ENCODE data around the gene RPL3.

The RPL3 gene

DNA sequence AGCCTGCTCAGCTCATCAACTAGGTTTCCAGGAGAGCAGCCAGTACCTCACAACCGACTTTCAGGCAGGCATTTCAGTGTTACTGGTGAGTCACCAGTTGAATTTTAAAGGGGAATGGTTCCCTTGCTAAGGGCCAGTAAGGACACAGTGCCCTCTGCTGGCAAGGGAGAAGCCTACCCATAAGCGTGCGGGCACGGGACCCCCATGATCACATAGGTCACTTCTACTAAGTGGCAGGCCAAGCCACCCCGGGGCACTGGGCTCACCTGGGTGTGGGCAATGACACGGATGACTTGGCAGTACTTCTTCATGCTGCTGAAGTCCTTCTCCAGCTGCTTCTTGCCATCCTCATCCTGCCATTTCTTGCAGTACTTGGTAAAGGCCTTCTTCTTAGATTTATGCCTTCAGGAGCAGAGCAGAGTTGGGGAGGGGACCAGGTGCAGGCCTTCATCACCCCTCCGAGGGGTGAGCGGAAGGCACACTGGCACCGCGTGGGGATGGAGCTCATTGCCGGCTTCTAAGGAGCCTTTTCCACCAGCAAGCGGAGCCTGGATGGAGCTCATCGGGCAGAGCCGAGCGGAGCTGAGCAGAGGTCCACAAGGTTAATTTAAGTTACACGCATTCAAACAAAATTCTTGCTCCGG is 2.9 kb downstream of the RPL3 start:
- peak; percentile 77 for DNase-seq

DNA sequence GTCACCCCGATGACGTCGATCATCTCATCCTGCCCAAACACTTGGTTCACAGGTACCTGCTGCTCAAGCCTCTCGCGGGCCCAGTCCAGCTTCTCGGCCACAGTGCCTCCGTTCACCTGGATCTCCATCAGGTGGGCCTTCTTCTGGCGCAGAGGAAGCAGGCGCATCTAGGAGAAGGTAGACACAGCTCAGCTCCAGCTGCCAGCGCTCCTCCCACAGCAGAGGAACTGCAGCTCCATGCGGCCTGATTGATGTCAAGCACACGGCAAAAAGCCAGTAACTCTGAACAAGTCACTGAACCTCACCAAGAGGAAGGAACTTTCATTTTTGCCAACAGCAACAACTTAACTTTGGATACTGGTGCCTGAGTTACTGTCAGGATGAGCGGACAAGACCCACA is 4.0 kb downstream of the RPL3 start:
- no peak for DNase-seq

DNA sequence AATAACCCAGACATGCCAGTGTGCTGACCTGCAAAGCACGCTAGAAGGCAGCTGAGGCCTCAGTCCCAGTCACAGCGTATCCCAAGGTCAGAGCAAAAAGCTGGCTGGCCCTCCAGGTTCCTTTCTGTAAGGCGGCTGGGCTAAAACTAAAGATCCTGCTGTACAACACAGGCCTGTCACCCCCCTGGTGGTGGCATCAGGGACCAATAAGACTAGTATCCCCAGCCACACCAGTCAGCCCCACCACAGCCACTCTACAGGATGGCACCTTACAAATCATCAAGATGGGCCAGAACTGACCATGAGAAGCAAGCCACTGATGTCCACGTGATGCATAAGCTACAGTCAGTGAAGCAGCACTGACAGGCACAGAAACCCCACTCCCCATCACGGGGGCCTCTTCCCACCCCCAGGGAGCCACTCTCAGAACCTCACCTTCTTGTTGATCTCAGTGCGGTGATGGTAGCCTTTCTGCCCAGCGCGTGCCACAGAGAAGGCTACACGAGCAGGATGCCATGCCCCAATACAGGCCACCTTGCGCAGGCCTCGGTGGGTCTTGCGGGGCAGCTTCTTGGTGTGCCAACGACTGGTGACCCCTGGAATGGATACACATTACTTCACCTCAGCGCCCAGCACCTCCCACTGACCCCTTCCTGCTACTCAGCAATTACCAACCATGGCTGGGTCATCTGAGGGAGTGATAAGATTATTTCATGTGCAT is 5.0 kb downstream of the RPL3 start:
- DNase-seq = no peak

DNA sequence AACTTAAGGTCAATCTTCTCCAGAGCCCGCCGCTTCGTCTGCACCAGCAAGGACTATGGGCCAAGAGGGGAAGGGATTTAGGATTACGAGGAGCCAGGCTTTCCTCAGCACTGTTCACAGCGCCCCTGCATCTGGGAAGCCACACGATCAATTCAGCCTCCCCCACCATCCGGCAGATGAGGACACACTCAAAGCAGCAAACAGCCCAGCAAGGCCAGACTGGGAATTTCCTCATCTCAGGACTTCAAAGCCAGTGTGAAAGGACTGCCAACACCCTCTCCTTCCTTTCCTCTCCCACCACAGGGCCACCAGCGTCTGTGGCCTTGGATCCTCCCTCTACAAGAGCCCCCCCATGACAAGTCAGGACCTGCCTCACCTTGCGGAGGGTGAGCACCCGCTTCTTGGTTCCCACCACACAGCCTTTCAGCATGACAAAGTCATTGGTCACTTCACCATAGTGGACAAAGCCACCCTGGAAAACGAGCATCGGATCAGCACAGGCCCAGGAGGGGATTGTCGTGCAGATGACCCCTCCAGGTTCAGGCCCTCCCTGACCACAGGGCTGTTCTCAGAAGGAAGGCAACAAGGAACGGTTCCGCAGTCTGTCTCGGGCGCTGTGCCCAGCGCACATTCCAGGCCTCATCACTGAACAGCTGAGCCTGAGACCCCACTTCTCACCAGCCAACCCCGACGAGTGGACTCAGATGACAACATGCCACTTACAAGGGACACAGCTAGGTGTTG is 6.0 kb downstream of the RPL3 start:
- no peak for DNase-seq

DNA sequence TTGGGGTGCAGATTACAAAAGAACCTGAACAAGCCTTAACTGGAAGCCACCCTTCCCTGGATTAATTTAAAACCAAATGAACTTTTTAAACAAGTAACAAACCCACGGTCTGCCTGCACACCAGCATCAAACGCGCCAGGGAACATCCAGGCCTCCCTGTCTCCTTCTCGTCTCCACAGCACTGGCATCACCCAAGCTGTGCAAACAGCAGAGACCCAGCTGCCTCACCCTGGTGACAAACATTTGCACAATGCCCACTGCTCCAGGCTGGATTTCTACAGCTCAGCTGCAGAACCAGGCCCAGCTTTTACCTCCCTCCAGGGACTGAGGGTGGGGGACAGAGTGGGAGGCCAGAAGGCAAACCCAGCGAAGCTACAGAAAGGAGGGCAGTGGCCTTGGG is 7.0 kb downstream of the RPL3 start:
- no peak for DNase-seq

DNA sequence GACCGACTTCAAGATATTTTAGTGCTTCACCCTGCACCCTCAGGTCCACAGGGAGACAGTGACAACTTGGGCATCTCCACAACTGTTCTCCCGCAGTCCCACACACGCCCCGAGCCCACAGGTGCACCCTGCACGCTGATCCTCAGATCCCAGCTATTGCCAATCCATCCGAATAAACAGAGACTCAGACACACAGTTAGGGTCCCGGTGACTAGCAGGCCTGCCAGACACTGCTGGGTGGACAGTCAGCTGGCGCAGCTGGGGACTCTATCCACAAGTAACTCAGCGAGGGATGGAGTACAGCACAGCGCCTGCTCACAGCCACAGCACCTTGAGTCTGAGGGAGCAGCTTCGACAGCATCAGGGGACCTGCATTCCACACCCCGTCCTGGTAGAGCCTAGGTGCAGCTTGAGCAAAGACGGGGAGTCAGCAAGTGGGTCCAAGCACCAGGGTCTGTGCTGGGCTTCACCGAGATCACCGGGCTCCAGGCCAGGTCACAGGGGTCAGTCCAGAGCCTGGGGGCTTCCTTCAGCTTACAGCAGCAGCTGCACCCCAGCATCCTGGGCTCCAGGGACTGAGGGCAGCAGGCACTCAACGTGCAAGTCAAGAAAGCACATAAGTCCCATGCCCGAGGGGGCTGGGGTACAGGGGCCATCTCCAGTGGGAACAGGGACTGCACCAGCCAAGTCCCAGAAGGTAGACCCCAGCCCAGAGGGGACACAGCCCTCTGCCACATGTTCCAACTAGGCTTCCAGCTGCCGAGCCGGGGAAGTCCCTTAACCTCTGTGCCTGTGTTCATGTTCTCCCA is 7.6 kb downstream of the RPL3 start:
- DNase-seq = no peak

DNA sequence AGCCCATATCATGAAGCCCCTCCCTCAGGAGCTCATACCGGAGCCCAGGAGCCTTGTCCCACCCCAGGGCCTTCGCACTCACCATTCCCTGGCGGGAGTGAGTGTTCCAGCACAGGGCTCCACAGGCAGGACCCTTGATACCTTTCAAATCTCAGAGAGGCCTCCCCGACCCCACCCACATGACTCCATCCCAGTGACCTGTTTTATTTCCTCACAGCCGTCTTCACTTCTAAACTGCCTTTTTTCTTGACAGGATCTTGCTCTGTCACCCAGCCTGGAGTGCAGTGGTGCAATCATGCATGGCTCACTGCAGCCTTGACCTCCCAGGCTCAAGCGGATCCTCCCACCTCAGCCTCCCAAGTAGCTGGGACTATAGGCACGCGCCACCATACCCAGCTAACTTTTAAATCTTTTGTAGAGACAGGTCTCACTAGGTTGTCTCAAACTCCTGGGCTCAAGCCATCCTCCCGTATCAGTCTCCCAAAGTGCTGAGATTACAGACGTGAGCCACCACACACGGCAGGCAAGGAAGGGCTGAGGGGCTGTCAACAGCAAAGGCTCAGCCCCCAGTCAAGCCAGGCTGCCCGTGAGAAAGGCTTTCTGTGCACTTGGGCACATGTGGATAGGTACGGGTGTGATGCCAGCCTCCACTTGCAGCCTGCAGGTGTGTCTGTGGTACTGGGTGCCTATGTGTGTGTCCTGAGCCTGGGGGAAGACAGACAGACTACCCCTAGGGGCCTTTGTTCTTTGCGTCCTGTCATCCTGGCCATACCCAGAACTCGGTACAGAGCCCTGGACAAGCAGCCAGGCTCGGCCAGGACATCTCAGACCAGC is 9.3 kb downstream of the RPL3 start:
- DNase-seq = no peak

DNA sequence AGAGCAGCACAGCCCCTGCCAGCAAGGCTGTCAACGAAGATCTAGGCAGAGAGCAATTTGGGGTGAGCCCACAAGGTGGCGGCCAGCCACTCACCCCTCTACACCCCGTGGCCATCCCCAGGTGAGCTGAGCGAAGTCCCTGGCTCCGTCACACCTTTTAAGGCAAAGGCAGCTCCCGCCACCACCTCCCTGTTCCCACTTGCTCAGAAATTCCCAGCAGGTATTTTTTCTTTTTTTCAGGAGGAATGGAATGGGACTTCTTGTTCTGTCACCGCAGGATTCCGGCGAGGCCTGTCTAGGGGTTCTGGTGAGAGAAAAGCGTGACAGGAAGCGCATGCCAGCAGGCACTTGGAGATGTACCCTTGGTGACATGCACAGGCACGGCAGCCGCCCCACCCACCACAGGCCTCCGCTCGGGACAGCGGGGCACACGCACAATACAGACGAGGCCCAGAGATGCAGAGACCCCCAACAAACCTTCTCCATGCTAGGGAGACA is 10.0 kb downstream of the RPL3 start:
- no peak for DNase-seq

DNA sequence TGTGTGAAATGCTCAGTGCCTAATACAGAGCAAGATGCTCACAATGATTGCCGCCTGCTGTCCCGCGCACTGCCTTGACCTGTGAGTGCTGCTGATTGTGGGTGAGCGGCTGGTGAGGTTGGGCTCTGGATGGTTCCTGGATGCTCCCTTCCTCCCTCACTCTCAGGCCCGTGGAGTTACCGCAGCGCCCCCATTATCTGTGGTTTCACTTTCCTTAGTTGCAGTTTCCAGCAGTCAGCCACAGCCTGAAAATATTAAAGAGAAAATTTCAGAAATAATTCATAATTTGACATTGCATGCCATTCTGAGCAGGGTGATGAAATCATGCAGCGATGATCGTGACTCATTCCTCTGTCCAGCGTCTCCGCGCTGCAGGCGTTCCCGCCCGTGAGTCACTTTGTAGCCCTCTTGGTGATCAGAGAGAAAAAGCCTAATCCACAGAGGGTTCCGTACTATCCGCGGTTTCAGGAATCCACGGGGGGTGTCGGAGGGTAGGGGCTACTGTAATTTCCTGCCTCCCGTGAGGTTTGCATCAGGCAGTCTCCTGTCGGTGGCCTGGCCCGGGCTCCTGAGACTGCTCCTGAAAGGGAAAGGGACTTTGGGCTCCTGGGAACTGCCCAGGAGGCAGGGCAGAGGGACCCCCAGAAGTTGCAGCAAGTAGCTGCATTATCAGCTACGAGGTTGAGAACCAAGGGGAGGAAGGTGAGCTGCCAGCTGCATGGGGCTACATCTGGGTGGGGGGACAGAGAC is 10.6 kb downstream of the RPL3 start:
- no peak for DNase-seq

DNA sequence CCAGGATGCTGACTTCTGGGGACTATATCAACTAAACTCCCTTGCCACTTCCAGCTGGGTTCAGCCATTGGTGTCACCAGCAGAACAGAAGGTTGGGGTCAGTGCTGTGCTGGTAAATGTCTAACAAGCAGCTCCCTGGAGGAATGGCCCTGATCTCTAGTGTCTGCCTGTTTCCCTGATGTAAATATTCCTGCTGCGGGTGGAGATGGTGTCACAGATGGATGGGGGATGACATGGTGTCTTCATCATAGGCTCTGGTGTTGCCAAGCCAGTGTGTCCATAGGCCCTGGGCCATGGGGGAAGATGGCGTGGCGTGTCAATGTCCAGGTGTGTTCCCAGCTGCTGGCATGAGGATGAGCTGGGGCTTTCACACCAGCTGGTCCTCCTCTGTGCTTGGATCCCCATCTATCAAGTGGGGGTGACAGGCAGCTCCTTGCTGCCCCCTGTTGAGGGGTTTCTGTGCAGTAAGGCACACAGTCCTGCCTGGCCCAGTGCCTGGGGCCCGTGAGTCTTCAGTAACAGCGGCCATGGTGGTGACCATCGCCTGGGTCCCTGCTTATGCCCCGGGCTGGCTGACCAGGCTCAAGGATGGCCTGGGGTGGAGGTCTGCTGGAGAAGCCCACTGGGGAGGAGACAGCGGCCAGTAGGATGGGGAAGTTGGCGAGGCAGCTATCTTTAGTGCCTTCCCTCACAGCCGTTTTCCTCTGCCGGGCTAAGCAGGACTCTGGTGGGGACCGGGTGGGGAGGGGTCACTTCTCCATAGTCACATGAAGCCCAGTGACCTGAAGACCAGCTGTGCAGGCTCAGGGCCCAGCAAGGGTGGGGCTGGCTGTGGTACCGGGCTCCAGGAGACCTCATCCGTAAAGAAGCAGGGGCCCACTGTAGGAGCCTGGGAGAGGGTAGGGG is 12.7 kb downstream of the RPL3 start:
- no peak for DNase-seq

DNA sequence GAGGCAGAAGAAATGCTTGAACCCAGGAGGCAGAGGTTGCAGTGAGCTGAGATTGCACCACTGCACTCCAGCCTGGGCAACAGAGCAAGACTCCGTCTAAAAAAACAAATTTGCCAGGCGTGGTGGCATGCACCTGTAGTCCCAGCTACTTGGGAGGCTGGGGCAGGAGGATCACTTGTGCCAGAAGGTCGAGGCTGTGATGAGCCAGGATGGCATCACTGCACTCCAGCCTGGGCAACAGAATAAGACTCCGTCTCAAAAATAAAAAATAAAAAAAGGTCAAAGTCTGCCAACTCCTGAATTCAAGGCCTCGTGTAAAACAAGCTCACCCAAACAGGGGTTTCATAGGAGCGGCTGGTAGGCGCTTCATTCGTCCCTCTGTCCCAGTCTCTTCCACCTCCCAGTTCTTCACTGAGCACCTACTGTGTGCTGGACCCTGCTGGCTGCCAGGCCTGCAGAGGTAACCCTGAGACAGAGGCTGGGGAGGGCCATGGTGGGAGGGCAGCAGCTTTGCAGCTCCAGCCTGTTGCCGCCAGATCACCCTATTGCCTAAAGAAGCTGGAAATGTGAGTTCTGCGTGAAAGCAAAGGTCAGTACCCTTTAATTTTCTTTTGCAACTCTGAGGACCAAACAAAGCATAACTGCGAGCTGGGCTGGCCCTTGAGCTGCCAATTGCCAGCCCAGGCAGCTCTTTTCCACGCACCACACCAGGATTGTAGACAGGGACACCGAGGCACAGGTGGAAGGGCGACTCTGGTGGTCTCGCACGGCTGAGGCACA is 15.3 kb downstream of the RPL3 start:
- DNase-seq = no peak

DNA sequence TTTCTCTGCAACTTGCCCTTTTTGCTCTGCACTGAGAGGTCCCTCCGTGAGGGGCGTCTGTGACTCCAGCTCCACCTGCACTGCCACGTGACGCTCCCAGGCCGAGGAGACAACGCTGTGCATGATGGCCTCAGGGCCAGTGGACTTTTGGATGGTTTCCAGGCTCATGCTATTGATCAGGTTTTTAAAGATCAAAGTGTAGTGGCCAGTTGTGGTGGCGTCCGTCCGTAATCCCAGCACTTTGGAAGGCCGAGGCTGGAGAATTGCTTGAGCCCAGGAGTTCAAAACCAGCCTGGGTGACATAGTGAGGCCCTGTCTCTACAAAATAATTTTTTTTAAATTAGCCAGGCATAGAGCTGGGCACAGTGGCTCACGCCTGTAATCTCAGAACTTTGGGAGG is 16.1 kb downstream of the RPL3 start:
- no peak for DNase-seq

DNA sequence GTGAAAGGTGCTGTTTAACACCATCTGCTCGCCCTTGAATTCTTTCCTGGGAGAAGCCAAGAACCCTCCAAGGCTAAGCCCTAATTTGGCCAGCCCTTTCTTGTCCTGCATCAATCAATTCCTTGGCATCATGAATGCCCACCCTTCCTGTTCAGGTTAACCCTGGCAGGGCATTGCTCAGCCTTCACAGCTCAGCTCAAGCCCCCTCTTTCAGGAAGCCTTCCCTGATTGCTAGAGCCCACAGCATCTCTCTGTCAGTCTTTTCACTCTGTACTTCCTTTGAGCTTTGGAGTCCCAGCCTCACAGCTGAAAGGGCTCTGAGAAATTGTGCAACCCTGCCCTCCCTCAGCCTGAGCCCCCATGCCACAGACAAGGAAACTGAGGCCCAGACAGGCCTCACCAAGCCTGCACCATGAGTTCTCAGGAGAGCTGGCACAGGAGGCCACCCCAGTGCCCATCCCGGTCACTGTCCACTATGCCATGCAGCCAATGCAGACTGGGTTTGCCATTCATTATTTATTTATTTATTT is 16.9 kb downstream of the RPL3 start:
- no peak for DNase-seq

DNA sequence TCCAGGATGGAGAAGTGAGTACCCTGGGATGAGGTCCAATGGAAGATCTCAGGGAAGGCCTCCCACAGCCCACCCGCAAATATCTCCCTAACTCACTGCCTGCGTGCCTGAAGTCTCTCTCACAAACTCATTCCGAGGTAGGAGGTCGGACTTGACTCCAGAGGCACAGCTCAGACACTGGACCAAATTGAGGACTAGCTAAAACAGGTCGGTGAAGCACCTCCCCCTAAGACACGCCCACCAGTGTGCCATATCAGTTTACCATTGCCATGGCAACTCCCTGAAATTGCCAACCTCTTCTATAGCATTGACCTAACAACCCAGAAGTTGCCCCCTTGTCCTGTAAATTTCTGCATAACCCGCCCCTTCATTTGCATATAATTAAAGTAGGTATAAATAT is 17.5 kb downstream of the RPL3 start:
- DNase-seq = no peak

DNA sequence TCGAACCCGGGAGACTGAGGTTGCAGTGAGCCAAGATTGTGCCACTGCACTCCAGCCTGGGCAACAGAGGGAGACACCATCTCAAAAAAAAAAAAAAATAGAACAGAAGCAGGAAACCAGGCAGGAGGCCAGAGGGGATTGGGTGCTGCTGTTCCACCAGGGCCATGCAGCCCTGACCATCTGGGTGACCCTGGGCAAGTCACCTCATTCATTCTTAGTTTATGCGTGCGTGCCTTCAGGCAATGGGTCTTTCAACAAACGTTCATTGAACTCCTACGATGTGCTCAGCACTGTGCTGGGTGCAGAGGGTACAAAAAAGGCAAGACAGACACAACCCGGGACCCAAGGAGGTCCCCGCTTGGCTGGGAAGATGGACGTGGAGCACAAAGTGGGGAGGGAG is 18.3 kb downstream of the RPL3 start:
- no peak for DNase-seq

DNA sequence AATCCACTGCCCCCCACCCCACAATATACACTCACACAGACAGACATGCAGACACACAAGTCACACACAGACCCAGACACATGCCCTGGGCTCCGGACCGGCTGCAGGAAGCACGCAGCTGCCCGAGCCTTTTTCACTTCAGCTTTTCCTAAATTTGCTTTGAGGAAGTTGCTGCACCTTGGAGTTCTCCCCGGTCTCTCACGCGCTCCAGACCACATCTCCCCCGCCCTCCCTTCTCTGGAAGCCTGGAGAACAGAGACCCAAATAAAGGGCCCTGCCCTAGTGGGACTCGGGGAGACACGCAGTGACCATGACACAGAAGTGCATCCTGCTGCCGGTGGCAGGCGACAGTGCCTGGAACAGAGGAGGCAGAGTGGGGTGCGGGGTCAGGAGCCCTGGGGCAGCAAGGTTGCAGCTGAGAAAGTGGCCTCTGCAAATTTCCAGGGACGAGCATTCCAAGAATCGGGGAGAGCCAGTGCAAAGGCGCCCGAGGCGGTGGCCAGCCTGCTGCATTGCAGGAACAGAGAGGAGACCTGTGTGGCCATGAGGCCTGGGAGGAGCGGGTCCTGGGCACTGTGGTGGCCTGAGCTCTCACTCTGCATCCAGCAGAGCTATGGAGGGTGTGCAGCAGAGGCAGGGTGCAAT is 19.1 kb downstream of the RPL3 start:
- DNase-seq = no peak

DNA sequence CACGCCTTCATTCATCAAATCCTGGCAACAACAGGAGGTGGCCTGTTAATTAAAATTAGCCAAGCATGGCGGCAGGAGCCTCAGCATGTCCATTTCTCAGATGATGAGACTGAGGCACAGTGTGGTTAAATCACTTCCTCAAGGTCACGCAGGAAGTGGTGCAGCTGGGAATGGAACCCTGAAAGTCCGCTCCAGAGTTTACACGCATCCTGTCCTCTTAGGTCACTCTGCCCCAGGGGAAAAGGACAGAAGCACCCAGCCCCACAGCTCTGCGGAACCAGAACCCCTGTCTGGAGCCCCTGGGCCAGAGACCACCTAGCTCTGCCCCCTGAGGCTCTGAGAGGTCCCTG is 19.6 kb downstream of the RPL3 start:
- DNase-seq = no peak

DNA sequence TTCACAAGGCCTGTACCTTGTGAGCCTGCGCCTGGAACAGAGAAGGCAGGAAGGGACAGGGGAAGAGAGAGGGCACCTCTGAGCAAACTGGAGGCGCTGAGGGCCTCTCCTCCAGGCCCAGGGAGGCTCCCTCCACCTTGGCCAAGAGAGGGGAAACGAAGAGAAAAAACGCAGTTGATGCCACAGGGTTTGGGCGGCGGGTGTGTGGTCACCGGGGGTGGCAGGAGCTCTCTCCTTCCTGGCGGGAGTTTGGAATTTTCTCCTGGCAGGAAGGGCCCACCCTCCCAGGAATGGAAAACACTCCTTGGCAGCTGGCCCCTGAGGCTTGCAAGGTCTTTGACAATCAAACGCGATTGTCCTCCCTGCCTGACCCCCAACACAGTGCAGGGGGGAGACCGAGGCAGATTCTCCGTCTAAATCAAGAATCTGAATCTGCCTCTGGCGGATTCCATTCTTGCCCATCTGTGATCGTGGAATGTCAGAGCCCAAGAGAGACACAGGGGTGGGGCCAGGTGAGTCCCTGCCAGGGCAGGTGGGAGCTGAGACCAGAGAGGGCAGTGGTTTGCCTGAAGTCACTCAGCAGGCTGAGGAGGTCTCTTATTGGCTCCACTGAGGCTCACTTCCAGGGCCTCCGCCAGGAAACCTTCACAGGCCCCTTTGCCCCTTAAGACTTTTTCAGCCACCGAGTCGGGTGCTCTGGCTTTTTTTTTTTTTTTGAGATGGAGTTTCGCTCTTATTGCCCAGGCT is 21.0 kb downstream of the RPL3 start:
- no peak for DNase-seq

Measured in central memory CD4-positive, alpha-beta T cell (primary cell).